ENCODE measurements around the gene SMIM11.
"Not testable (repeated sequence)": the region's sequence is repeated elsewhere in the genome, so short reads cannot be mapped to it uniquely, and the experiment has no call there.

- not testable (repeated sequence) for TF ChIP-seq CTCF (conservative IDR thresholded peaks at IDR 0.05; ENCODE audit: low read depth, low read length); SMC3 (IDR thresholded peaks at IDR 0.05; ENCODE audit: low read depth, low read length); CHD1 (IDR thresholded peaks at IDR 0.05; ENCODE audit: low read depth, low read length); RAD21 (IDR thresholded peaks at IDR 0.05; ENCODE audit: low read length)
Measured at GRCh38 chr21:34375619-34375972, 289 bp downstream of the SMIM11 start.

Measured in IMR-90 (cell line).